Small intestine (tissue), 4 donors: Measurements from ENCODE around the gene ERVFRD-1. TPM values are rescaled to one million over a fixed set of nuclear protein-coding genes. Genes with fewer than 3 reads are reported as not detected.

Experiments used
- polyA plus RNA-seq, 4 donors: library from polyadenylated mRNA; stranded (reverse) in 3 of 4; unstranded in 1 of 4; fragments of 200-250 nt in 3 of 4; fragments of 120-200 nt in 1 of 4; gene quantifications; one replicate each; pipeline versions ENCODE4 v1.2.1 to v1.2.3, GENCODE V29; 2013
- donor health status: healthy with polysubstance abuse.
- donor health status: Bipolar disorder and iron deficiency.
- donor health status: healthy.

The ERVFRD-1 gene
- polyA plus RNA-seq, 4 donors = 0.10 to 3.6 TPM; not detected in 2

Other genes with a start within 250 kb of the ERVFRD-1 start
- gene GCM2, start 229.7 kb downstream of the ERVFRD-1 start, polyA plus RNA-seq = not detected
- under 1 TPM in 2 of 4 donors, not detected in 2; 0.07 to 0.40 TPM for gene SYCP2L, start 224.7 kb downstream of the ERVFRD-1 start, polyA plus RNA-seq
- gene ELOVL2, start 67.4 kb downstream of the ERVFRD-1 start, polyA plus RNA-seq = 1 to 10 TPM in 1 of 4 donors, under 1 TPM in 1, not detected in 2; 0.48 to 4.8 TPM
- gene SMIM13, start 17.9 kb downstream of the ERVFRD-1 start, polyA plus RNA-seq = 10 to 100 TPM in 1 of 4 donors, 1 to 10 TPM in 3; 2.4 to 11.0 (median 4.1) TPM
- 10 to 100 TPM; 13.6 to 17.6 (median 15.0) TPM for gene NEDD9, start 120.9 kb upstream of the ERVFRD-1 start, polyA plus RNA-seq